Activated naive CD4-positive, alpha-beta T cell treated with anti-CD3 and anti-CD28 coated beads, Interleukin-2, amount 10 ng/mL, durations not matched to agents 5 hours and 36 hours (primary cell): ENCODE results near the gene DUSP1. TPM values are rescaled to one million over a fixed set of nuclear protein-coding genes. Genes with fewer than 3 reads are reported as not detected.

ENCODE experiments used
- total RNA-seq, 2 experiments: library from RNA; stranded (reverse); gene quantifications; one replicate each; pipeline ENCODE4 v1.2.3, GENCODE V29; 2021

DUSP1 gene
- total RNA-seq, result 1 to 10 TPM; 8.2 to 8.6 TPM

GRCh38 chr5:172770675-172771438, at the start of gene DUSP1:
Gene DUSP1, minus strand, starts transcription at chr5:172771195. Its CDS starts 243 bp downstream, at chr5:172770952.

Other genes with a start within 250 kb of the DUSP1 start
- 1 to 10 TPM; 6.8 to 6.9 TPM for gene NEURL1B, start 129.9 kb downstream of the DUSP1 start, total RNA-seq
- 10 to 100 TPM; 44.5 to 44.8 TPM for gene ERGIC1, start 63.1 kb upstream of the DUSP1 start, total RNA-seq
- 10 to 100 TPM; 30.7 to 32.4 TPM for gene RPL26L1, start 188.2 kb upstream of the DUSP1 start, total RNA-seq
- gene ATP6V0E1, start 212.6 kb upstream of the DUSP1 start, total RNA-seq, result 100 to 1,000 TPM; 136 to 146 TPM